ENCODE results near the gene EME2. TPM values are rescaled to one million over a fixed set of nuclear protein-coding genes. Genes with fewer than 3 reads are reported as not detected.

EME2 gene
- total RNA-seq, 1 experiment from 2014 or later: 36.3 TPM

- no peak overlapping the region for H3K4me3 ChIP-seq (replicated peaks in 1 of 2; ENCODE audit: low read depth in 1 of 2, low read length in 2 of 2)
- no peak overlapping the region for H3K4me2 ChIP-seq (ENCODE audit: low read length)
- ATAC-seq (no peak), DNase-seq (ENCODE audit: low read depth, low spot score) (no peak)
- TF ChIP-seq CBX3 (IDR thresholded peaks at IDR 0.05; ENCODE audit: low read depth) (no peak), ELF1 (IDR thresholded peaks at IDR 0.05; ENCODE audit: borderline replicate concordance, low read depth) (no peak), EZH2phosphoT487 (IDR thresholded peaks at IDR 0.05; ENCODE audit: borderline replicate concordance) (no peak), MAX (IDR thresholded peaks at IDR 0.05) (no peak), RAD21 (IDR thresholded peaks at IDR 0.05; ENCODE audit: low read depth) (no peak), SRF (IDR thresholded peaks at IDR 0.05; ENCODE audit: low read depth) (no peak), SP1 (IDR thresholded peaks at IDR 0.05; ENCODE audit: low read depth) (no peak), YY1 (IDR thresholded peaks at IDR 0.05; ENCODE audit: extremely low read depth, insufficient replicate concordance, low read depth, low read length) (no peak), POLR2AphosphoS5 (IDR thresholded peaks at IDR 0.05; ENCODE audit: low read depth, low read length) (no peak), POLR2A (IDR thresholded peaks at IDR 0.05; ENCODE audit: borderline replicate concordance, extremely low read depth, insufficient read depth, insufficient read length) (no peak), ATF3 (IDR thresholded peaks at IDR 0.05) (no peak), CEBPB (IDR thresholded peaks at IDR 0.05; ENCODE audit: low read depth) (no peak), FOSL1 (IDR thresholded peaks at IDR 0.05; ENCODE audit: low read depth) (no peak), ZBTB33 (IDR thresholded peaks at IDR 0.05; ENCODE audit: extremely low read depth, insufficient replicate concordance, low read length) (no peak), JUND (IDR thresholded peaks at IDR 0.05) (no peak), REST (IDR thresholded peaks at IDR 0.05; ENCODE audit: low read depth) (no peak), CTCF (IDR thresholded peaks at IDR 0.05 in 2 of 3, conservative IDR thresholded peaks at IDR 0.05 in 1 of 3; ENCODE audit: borderline replicate concordance in 1 of 3, insufficient read depth in 1 of 3, low read depth in 2 of 3, low read length in 2 of 3) (no peak)
- no peak overlapping the region for H2AFZ ChIP-seq (ENCODE audit: low read depth, low read length, poor library complexity, severe bottlenecking)
- no peaks in the 10 kb centered on the region for H3K9me3 ChIP-seq (ENCODE audit: control insufficient read depth in 1 of 2, insufficient read depth in 1 of 2, low read depth in 1 of 2, low read length in 2 of 2)
- no TSS peak for BruUV-seq (replicated peaks)
- no peak overlapping the region for H3K27ac ChIP-seq (ENCODE audit: low read depth, low read length)
- H3K36me3 ChIP-seq (ENCODE audit: control insufficient read depth in 1 of 2, insufficient read depth in 2 of 2, low read length in 2 of 2): peaks cover 10 to 20% of the 10 kb centered on the region in 2 experiments; a peak in 3 of 4 replicates
- no peaks in the 10 kb centered on the region for H3K9me2 ChIP-seq (ENCODE audit: insufficient read depth)
- ChIA-PET CTCF (no interaction called here), POLR2A (no interaction called here), RAD21 (ENCODE audit: low non-redundant PET in 1 of 2, low total read pairs in 2 of 2, uncharacterized antibody in 2 of 2, unreplicated experiment in 2 of 2) (no interaction called here)
- no peak overlapping the region for H3K9ac ChIP-seq (ENCODE audit: low read length)
- no peaks in the 10 kb centered on the region for H3K79me2 ChIP-seq (ENCODE audit: insufficient read depth, low read length)
- no peaks in the 10 kb centered on the region for H4K20me1 ChIP-seq (ENCODE audit: insufficient read depth)
- intact Hi-C loops (cut with micrococcal nuclease): no loop called here
- H3K27me3 ChIP-seq (ENCODE audit: insufficient read depth, low read length): no peaks in the 10 kb centered on the region
- no peaks in the 10 kb centered on the region for H3K4me1 ChIP-seq (ENCODE audit: control insufficient read depth in 1 of 2, insufficient read depth in 2 of 2, low read length in 2 of 2)
Observed at GRCh38 chr16:1749152-1750117, 23.2 kb upstream of the EME2 start.
